H1 (cell line): ENCODE data around the gene ZNF726. TPM values are rescaled to one million over a fixed set of nuclear protein-coding genes. Genes with fewer than 3 reads are reported as not detected.

ENCODE experiments used
- CTCF ChIA-PET: fragments of 300-600 bp; sonication (Branson Sonifier 250); formaldehyde crosslinking; loops from one replicate; lab custom pipeline; 2021; ENCODE audit not compliant: partially characterized antibody; lab: Charles Lee
- POLR2A ChIA-PET: fragments of 300-600 bp; sonication (Branson Sonifier 250); formaldehyde crosslinking; loops from one replicate; lab custom pipeline; 2021; ENCODE audit warnings: inconsistent platforms; ENCODE audit not compliant: partially characterized antibody; lab: Charles Lee
- DNase-seq, 2 experiments: peaks; one replicate each; pipeline versions ENCODE4 v3.0.0 to v3.0.0-alpha.2; 2010 to 2022; ENCODE audit warnings: low spot score in 2 of 2, low read depth in 1 of 2, mixed read lengths in 1 of 2
- FAIRE-seq: peaks from 2 replicates; lab custom pipeline; 2011; peaks lifted over from hg19 to GRCh38; lab: Jason Lieb, UNC
- H2AFZ ChIP-seq: 2 replicates; pipeline ENCODE4 v1.8.1; 2012; ENCODE audit warnings: low read length, inconsistent platforms
- H2AK5ac ChIP-seq: 2 replicates; pipeline ENCODE4 v1.6.1; 2013; ENCODE audit warnings: low read depth, low read length
- H2BK120ac ChIP-seq: replicated peaks from 2 replicates; pipeline ENCODE3; 2013; ENCODE audit warnings: low read depth, low read length, inconsistent platforms
- H2BK12ac ChIP-seq: 2 replicates; pipeline ENCODE4 v1.6.1; 2013; ENCODE audit warnings: low read depth, low read length
- H2BK15ac ChIP-seq: 2 replicates; pipeline ENCODE4 v1.6.1; 2013; ENCODE audit warnings: low read length
- H2BK20ac ChIP-seq: 2 replicates; pipeline ENCODE4 v1.6.1; 2013; ENCODE audit warnings: low read length
- H2BK5ac ChIP-seq: 2 replicates; pipeline ENCODE4 v1.6.1; 2013; ENCODE audit warnings: low read depth, low read length
- H3K14ac ChIP-seq: 2 replicates; pipeline ENCODE4 v1.6.1; 2013; ENCODE audit warnings: inconsistent platforms; ENCODE audit not compliant: insufficient read length
- H3K18ac ChIP-seq: 2 replicates; pipeline ENCODE4 v1.6.1; 2013; ENCODE audit warnings: low read length; ENCODE audit errors: extremely low read depth
- H3K23ac ChIP-seq: 2 replicates; pipeline ENCODE4 v1.6.1; 2013; ENCODE audit warnings: inconsistent platforms; ENCODE audit not compliant: insufficient read length
- H3K23me2 ChIP-seq: 2 replicates; pipeline ENCODE4 v1.6.1; 2013; ENCODE audit warnings: low read depth, low read length
- H3K27ac ChIP-seq: 2 replicates; pipeline ENCODE4 v1.6.1; 2011; ENCODE audit warnings: low read depth, low read length, inconsistent platforms
- H3K27me3 ChIP-seq, 4 experiments: replicated peaks in 1 of 4; 1 replicate in 1 of 4; 2 replicates in 3 of 4; pipeline versions ENCODE4 v1.6.1 to v1.8.1; 2011 to 2013; ENCODE audit warnings: low read length in 3 of 4, mild to moderate bottlenecking in 3 of 4, inconsistent platforms in 2 of 4, mixed read lengths in 2 of 4, moderate library complexity in 1 of 4; ENCODE audit not compliant: control insufficient read depth in 3 of 4, insufficient read depth in 3 of 4; ENCODE audit errors: extremely low read depth in 1 of 4
- H3K36me3 ChIP-seq, 4 experiments: 2 replicates each; pipeline versions ENCODE4 v1.6.1 to v1.8.1; 2011 to 2013; ENCODE audit warnings: mild to moderate bottlenecking in 4 of 4, low read length in 3 of 4, moderate library complexity in 2 of 4, control low read depth in 1 of 4, inconsistent platforms in 1 of 4; ENCODE audit not compliant: insufficient read depth in 4 of 4, control insufficient read depth in 2 of 4
- H3K4ac ChIP-seq: replicated peaks from 2 replicates; pipeline ENCODE3; 2013; ENCODE audit warnings: low read length, low read depth, mixed read lengths, inconsistent platforms; ENCODE audit not compliant: insufficient read length
- H3K4me1 ChIP-seq, 4 experiments: replicated peaks in 1 of 4; 1 replicate in 1 of 4; 2 replicates in 3 of 4; pipeline versions ENCODE4 v1.6.1 to v1.8.1; 2011 to 2013; ENCODE audit warnings: low read length in 3 of 4, inconsistent platforms in 2 of 4, mixed read lengths in 1 of 4; ENCODE audit not compliant: insufficient read depth in 4 of 4, control insufficient read depth in 3 of 4
- H3K4me2 ChIP-seq, 2 experiments: 2 replicates each; pipeline versions ENCODE4 v1.6.1 to v1.8.1; 2011 to 2013; ENCODE audit warnings: low read depth in 2 of 2, low read length in 2 of 2, control low read depth in 1 of 2, inconsistent platforms in 1 of 2, mild to moderate bottlenecking in 1 of 2; ENCODE audit not compliant: insufficient read depth in 1 of 2
- H3K4me3 ChIP-seq, 4 experiments: fragments of 200-600, 300-600 bp in 1 of 4; sonication (generic), shearing (Covaris generic), sonication (Bioruptor Twin) in 1 of 4; 2 replicates each; pipeline versions ENCODE4 v1.5.1 to v1.8.1; 2011 to 2016; ENCODE audit warnings: low read length in 4 of 4, low read depth in 3 of 4, control low read depth in 2 of 4, inconsistent platforms in 2 of 4, mild to moderate bottlenecking in 2 of 4, mixed read lengths in 1 of 4, moderate library complexity in 1 of 4; ENCODE audit not compliant: insufficient read depth in 2 of 4; ENCODE audit errors: extremely low read depth in 1 of 4
- H3K56ac ChIP-seq: replicated peaks from 2 replicates; pipeline ENCODE3; 2013; ENCODE audit warnings: low read depth, mild to moderate bottlenecking, mixed read lengths, low read length, inconsistent platforms; ENCODE audit not compliant: insufficient read length
- H3K79me1 ChIP-seq: 2 replicates; pipeline ENCODE4 v1.6.1; 2013; ENCODE audit warnings: low read depth, low read length, control low read depth
- H3K79me2 ChIP-seq, 2 experiments: 2 replicates each; pipeline versions ENCODE4 v1.6.1 to v1.8.1; 2012 to 2013; ENCODE audit warnings: low read length in 2 of 2, mild to moderate bottlenecking in 2 of 2, inconsistent platforms in 1 of 2; ENCODE audit not compliant: insufficient read depth in 2 of 2, control insufficient read depth in 1 of 2
- H3K9ac ChIP-seq, 4 experiments: replicated peaks in 1 of 4; 1 replicate in 1 of 4; 2 replicates in 3 of 4; pipeline versions ENCODE4 v1.6.1 to v1.8.1; 2011 to 2013; ENCODE audit warnings: low read depth in 3 of 4, low read length in 3 of 4, control low read depth in 2 of 4, mild to moderate bottlenecking in 2 of 4, moderate library complexity in 2 of 4, inconsistent platforms in 1 of 4; ENCODE audit errors: extremely low read depth in 1 of 4
- H3K9me3 ChIP-seq, 2 experiments: 2 replicates each; pipeline versions ENCODE4 v1.6.1 to v1.8.1; 2012 to 2013; ENCODE audit warnings: mild to moderate bottlenecking in 2 of 2, moderate library complexity in 2 of 2, control low read depth in 1 of 2, inconsistent platforms in 1 of 2, low read depth in 1 of 2, low read length in 1 of 2, mixed read lengths in 1 of 2; ENCODE audit not compliant: insufficient read depth in 2 of 2
- H4K20me1 ChIP-seq, 2 experiments: replicated peaks in 1 of 2; 2 replicates each; pipeline versions ENCODE3 to v1.8.1; 2011 to 2013; ENCODE audit warnings: inconsistent platforms in 2 of 2, low read length in 2 of 2, mild to moderate bottlenecking in 1 of 2; ENCODE audit not compliant: insufficient read depth in 2 of 2, control insufficient read depth in 1 of 2
- H4K5ac ChIP-seq: 2 replicates; pipeline ENCODE4 v1.6.1; 2013; ENCODE audit warnings: low read length, low read depth, mixed read lengths, inconsistent platforms; ENCODE audit not compliant: insufficient read length
- H4K8ac ChIP-seq: 2 replicates; pipeline ENCODE4 v1.8.0; 2013; ENCODE audit warnings: mild to moderate bottlenecking, moderate library complexity, low read length, inconsistent platforms; ENCODE audit not compliant: insufficient read depth; ENCODE audit errors: extremely low read depth
- H4K91ac ChIP-seq: replicated peaks from 2 replicates; pipeline ENCODE3; 2013; ENCODE audit warnings: low read length, mixed read lengths, inconsistent platforms; ENCODE audit not compliant: insufficient read length
- BCL11A ChIP-seq, 2 experiments: IDR thresholded peaks; one replicate each; pipeline ENCODE4 v1.6.1; 2011; ENCODE audit warnings: low read depth in 2 of 2, low read length in 2 of 2, mild to moderate bottlenecking in 2 of 2
- RAD21 ChIP-seq, 2 experiments: IDR thresholded peaks in 1 of 2; conservative IDR thresholded peaks in 1 of 2; 2 replicates each; pipeline ENCODE4 v1.6.1; 2011; ENCODE audit warnings: low read depth in 2 of 2, low read length in 2 of 2, improper control_type of control experiment in 1 of 2, inconsistent platforms in 1 of 2, mild to moderate bottlenecking in 1 of 2, moderate library complexity in 1 of 2
- SIRT6 ChIP-seq: IDR thresholded peaks from one replicate; pipeline ENCODE4 v1.7.1; 2012; ENCODE audit warnings: low read length, inconsistent platforms
- SP1 ChIP-seq: IDR thresholded peaks from 2 replicates; pipeline ENCODE4 v1.6.1; 2011; ENCODE audit warnings: low read depth, low read length
- TCF12 ChIP-seq: IDR thresholded peaks from 2 replicates; pipeline ENCODE4 v1.6.1; 2011; ENCODE audit warnings: low read depth, mild to moderate bottlenecking, low read length
- USF2 ChIP-seq: IDR thresholded peaks from 2 replicates; pipeline ENCODE4 v1.6.1; 2011; ENCODE audit warnings: low read length, improper control_type of control experiment
- WGBS, 2 experiments: shearing (Covaris generic) in 1 of 2; methylation state at CpG; one replicate each; pipeline versions ENCODE4 v1.1.6 to v1.1.7; 2013 to 2015; ENCODE audit warnings: low lambda C conversion rate in 2 of 2, mixed read lengths in 2 of 2, inconsistent platforms in 1 of 2, low coverage in 1 of 2, missing lambda C conversion rate in 1 of 2; ENCODE audit not compliant: insufficient replicate concordance in 2 of 2, insufficient coverage in 1 of 2, insufficient read length in 1 of 2; ENCODE audit errors: extremely low coverage in 1 of 2, missing lambda C conversion rate in 1 of 2; 5-methylcytosine and 5-hydroxymethylcytosine counted together
- polyA plus RNA-seq, 7 experiments: library from polyadenylated mRNA; depleted of rRNA in 3 of 7; stranded (reverse) in 5 of 7; unstranded in 2 of 7; fragments of >200 nt in 5 of 7; fragments of 200-250 nt in 2 of 7; gene quantifications; 1 replicate in 5 of 7; 2 replicates in 1 of 7; 4 replicates in 1 of 7; pipeline versions ENCODE4 v1.2.1 to v1.2.3, GENCODE V29; 2011 to 2013; ENCODE audit warnings: missing spikeins in 2 of 7, mixed read lengths in 2 of 7
- total RNA-seq: library from RNA; stranded (reverse); fragmentation: NEBNext Ultra II Directional; extraction: Animal tissue kit (Norgen Biotek cat#: 25700); gene quantifications from 2 replicates; pipeline ENCODE4 v1.2.1, GENCODE V29; 2021

ZNF726 gene
- total and polyA plus RNA-seq, 2 of the 8 experiments (the other 6 are each of a cell fraction or from before 2014, with no cell fraction given): not detected

- Histone ChIP-seq H2BK15ac (no peak overlapping the region), H3K27me3 (peaks cover 0 to 1% (median 0%) of the 10 kb centered on the region in 4 experiments; a peak in 1 of 7 replicates), H3K4ac (no peak overlapping the region), H2BK20ac (no peak overlapping the region), H3K4me3 (no peak overlapping the region), H2BK120ac (no peak overlapping the region), H3K79me1 (no peaks in the 10 kb centered on the region), H3K14ac (no peak overlapping the region), H3K56ac (no peak overlapping the region), H3K4me2 (no peak overlapping the region), H3K18ac (no peak overlapping the region), H4K8ac (no peak overlapping the region), H4K20me1 (no peaks in the 10 kb centered on the region), H3K9me3 (peaks cover 67 to 72% of the 10 kb centered on the region in 2 experiments), H3K9ac (no peak overlapping the region), H2BK12ac (no peak overlapping the region), H3K23ac (no peak overlapping the region), H3K79me2 (no peaks in the 10 kb centered on the region), H4K91ac (no peak overlapping the region), H2BK5ac (no peak overlapping the region), H2AFZ (no peak overlapping the region), H3K4me1 (no peaks in the 10 kb centered on the region), H4K5ac (no peak overlapping the region)
- ChIA-PET CTCF (no interaction called here), POLR2A (no interaction called here)
- FAIRE-seq: no peak
- 74% methylated on average over 4 of the region's 4 CpGs; no CpG with 5 or more reads in 1 of the 2 experiments for WGBS, 2 experiments
- peak; percentile 30 to 41; a peak in 3 of 4 replicates for TF ChIP-seq RAD21 (IDR thresholded peaks at IDR 0.05 in 1 of 2, conservative IDR thresholded peaks at IDR 0.05 in 1 of 2; ENCODE audit: low read depth in 2 of 2, low read length in 2 of 2)
- TF ChIP-seq USF2: no peak
- no peak for TF ChIP-seq SP1
- no peak for TF ChIP-seq SIRT6
- no peak for TF ChIP-seq BCL11A (IDR thresholded peaks at IDR 0.05; ENCODE audit: low read depth in 2 of 2, low read length in 2 of 2)
- TF ChIP-seq TCF12: no peak
- TF ChIP-seq, all 59 proteins: peak for 1
- DNase-seq: no peak
- no peak overlapping the region for H2AK5ac ChIP-seq
- H3K23me2 ChIP-seq: no peaks in the 10 kb centered on the region
- H3K27ac ChIP-seq: no peak overlapping the region
- no peaks in the 10 kb centered on the region for H3K36me3 ChIP-seq
Measured at GRCh38 chr19:23867895-23868294, 46.8 kb upstream of the ZNF726 start.
